ENCODE results near the gene NTSR1.

DNA sequence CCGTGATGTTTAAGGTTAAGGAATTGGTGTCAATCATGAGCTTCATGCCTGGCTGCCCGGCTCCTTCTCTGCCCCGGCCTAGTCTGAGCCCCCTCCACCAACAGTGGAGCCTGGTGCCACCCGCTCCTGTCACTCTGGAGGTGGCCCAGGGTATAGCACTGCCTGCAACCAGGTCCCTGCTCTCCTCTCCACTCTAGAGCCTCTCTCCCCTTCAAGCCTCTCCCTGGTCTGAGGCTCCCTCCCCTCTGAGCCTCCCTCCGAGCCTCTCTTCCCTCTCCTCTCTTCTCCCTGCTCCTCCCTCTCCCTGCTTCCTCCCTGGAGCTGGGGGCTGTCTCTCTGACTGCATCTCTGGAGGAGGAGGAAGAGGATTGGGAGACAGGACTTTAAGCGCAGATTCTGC lies 56.4 kb downstream of the NTSR1 start:
- TF ChIP-seq POLR2A (IDR thresholded peaks at IDR 0.05) = no peak
- TF ChIP-seq CTCF (IDR thresholded peaks at IDR 0.05) = no peak

Measured in right lobe of liver (tissue), 4 donors.